ENCODE measurements around the gene ZNF816.
"Not testable (repeated sequence)": the region's sequence is repeated elsewhere in the genome, so short reads cannot be mapped to it uniquely, and the experiment has no call there.

Gene ZNF816

DNA sequence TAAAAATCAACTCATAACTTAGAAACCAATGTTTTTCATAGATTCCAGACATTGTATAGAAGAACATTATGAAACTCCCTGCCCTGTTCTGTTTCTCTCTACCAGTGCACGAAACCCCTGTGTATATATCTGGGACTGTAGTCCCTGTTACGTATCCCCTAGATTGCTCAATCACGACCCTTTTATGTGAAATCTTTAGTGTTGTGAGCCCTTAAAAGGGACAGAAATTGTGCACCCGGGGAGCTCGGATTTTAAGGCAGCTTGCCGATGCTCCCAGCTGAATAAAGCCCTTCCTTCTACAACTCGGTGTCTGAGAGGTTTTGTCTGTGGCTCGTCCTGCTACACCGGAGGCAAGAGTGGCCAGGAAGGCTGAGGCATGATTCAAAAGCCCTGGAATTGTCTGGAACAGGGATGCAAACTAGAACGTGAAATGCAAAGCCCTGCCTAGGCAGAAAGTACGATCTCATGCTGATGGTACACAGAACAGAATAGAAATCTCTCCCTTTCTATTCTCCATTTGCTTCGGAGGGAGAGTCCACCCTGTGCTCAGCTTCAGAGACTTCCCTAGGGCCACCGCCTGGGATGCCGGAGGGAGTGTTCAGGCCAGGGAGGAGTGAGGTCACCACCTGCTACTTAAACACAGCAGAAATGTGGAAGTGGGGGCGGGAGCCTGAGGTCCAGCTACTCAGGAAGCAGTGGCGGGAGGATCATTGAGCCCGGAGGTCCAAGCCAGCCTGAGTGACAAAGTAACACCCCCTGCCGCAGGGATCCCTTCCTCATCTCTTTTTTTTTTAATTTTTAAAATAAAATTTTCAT, 38.7 kb downstream of the ZNF816 start:
- peak overlapping the region; percentile 82 for H3K4me3 ChIP-seq (ENCODE audit: low read depth, low read length)
- TF ChIP-seq, protein P1, sequence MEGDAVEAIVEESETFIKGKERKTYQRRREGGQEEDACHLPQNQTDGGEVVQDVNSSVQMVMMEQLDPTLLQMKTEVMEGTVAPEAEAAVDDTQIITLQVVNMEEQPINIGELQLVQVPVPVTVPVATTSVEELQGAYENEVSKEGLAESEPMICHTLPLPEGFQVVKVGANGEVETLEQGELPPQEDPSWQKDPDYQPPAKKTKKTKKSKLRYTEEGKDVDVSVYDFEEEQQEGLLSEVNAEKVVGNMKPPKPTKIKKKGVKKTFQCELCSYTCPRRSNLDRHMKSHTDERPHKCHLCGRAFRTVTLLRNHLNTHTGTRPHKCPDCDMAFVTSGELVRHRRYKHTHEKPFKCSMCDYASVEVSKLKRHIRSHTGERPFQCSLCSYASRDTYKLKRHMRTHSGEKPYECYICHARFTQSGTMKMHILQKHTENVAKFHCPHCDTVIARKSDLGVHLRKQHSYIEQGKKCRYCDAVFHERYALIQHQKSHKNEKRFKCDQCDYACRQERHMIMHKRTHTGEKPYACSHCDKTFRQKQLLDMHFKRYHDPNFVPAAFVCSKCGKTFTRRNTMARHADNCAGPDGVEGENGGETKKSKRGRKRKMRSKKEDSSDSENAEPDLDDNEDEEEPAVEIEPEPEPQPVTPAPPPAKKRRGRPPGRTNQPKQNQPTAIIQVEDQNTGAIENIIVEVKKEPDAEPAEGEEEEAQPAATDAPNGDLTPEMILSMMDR (conservative IDR thresholded peaks at IDR 0.05; ENCODE audit: low read depth, low read length) = no peak
- DNase-seq (ENCODE audit: low read depth) = peak; percentile 19

DNA sequence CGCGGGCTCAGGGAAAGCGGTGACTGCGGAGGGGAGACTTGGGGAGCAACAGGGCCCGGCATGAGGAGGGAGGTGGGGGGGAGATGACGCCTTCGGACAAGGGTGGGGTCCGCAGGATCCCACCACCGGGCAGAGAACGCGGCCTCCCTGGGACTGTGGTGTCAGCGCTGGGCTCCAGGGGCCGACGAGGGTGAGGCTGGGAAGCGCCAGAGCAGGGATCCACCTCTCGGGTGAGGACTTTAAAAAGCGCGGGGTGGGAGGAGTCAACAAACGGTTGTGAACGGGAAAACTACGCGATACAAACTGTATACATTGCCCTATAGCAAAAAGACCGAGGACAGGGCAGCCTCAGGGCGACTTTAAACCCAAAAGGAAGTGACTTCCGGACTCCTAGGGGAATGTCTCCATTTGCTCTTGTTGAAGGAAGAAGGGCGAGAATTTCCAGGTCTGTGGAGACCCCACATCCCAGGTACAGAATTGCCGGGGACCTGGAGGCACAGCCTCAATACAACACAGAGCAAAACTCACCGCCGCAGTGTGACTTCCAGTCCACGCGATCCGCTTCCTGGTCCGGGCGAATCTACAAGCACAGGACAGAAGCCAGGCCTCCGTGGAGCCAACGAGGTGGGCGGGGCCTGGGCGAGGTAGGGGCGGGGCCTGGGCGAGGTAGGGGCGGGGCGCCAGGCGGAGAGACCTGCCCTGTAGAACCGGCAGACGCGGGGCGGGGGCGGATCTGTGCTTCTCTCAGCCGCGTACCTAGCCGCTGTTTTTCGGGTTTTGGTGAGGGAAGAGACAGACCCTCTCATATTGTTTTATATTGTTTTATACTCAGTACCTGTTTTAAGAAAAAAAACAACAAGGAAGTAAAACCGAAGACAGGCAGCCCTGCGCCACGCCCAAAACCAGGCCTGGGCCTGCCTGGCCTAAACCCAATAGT, 39.6 kb downstream of the ZNF816 start, which contains the start of gene ZNF888:
TSS of gene ZNF888 (minus strand) at position 588 of the 937 bp plus-strand sequence. CDS start 5,555 bp downstream, outside the sequence.
- TF ChIP-seq, protein P1 (conservative IDR thresholded peaks at IDR 0.05; ENCODE audit: low read depth, low read length) = no peak
- peak within 1 kb of the TSS; percentile 82 for H3K4me3 ChIP-seq (ENCODE audit: low read depth, low read length)
- peak; percentile 85 for DNase-seq (ENCODE audit: low read depth)

DNA sequence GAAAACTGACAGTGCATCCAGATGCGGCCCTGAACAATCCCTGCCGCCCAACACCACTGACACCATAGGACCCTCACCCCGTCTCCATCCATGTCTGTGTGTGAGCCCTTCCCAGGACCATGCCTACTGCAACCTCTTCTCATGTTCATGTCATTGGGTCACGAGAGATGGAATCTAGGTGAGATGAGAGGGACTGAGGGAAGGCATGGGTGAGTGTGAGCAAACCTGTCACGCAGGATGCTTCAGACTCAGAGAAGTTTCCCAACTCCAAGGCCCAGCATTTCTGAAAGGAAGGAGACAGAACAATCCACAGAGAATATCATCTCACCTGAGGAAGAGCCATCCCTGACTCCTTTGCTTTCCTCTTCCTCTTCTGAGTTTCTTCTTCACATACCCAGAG, 45.1 kb downstream of the ZNF816 start:
- DNase-seq (ENCODE audit: low read depth) = no peak
- TF ChIP-seq, protein P1 (conservative IDR thresholded peaks at IDR 0.05; ENCODE audit: low read depth, low read length) = no peak
- no peak overlapping the region for H3K4me3 ChIP-seq (ENCODE audit: low read depth, low read length)

DNA sequence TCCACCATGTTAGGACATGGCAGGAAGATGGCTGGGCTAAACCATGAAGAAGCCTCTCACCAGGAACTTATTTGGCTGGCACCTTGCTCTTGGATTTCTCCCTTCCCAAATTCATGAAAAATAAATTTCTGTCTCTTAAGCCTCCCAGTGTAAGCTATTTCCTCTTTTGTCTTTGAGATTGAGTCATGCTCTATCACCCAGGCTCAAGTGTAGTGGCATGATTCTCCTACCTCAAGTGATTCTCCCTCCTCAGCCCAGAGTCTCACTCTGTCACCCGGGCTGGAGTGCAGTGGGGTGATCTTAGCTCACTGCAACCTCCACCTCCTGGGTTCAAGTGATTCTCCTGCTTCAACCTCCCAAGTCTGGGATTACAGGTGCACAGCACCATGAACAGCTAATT, 52.0 kb downstream of the ZNF816 start:
- no peak overlapping the region for H3K4me3 ChIP-seq (ENCODE audit: low read depth, low read length)
- no peak for DNase-seq (ENCODE audit: low read depth)
- TF ChIP-seq, protein P1 (conservative IDR thresholded peaks at IDR 0.05; ENCODE audit: low read depth, low read length) = no peak

DNA sequence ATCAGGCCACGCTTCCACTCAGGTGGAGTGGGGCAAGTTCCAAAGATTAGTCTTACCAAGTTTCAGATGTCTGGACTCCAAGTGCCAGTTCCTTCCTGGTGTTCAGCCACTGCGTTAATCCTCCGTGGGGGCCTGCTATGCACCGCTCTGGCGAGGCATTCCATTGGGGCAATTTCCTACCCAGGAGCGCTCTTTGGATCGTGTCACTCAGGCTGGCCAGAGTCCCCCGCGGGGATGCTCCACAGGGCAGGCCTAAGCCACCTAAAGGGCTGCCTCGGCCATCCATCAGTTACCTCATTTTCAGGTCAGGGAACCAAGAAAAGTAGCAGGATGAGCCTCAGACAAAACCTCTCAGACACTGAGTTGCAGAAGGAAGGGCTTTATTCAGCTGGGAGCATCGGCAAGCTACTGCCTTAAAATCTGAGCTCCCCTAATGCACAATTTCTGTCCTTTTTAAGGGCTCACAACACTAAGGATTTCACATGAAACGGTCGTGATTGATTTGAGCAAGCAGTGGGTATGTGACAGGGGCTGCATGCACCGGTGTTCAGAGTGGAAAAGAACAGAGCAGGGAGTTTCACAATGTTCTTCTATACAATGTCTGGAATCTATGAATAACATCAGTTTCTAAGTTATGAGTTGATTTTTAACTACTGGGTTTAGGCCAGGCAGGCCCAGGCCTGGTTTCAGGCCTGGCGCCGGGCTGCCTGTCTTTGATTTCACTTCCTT, 58.5 kb downstream of the ZNF816 start:
- not testable (repeated sequence) for H3K4me3 ChIP-seq (ENCODE audit: low read depth, low read length); DNase-seq (ENCODE audit: low read depth)

DNA sequence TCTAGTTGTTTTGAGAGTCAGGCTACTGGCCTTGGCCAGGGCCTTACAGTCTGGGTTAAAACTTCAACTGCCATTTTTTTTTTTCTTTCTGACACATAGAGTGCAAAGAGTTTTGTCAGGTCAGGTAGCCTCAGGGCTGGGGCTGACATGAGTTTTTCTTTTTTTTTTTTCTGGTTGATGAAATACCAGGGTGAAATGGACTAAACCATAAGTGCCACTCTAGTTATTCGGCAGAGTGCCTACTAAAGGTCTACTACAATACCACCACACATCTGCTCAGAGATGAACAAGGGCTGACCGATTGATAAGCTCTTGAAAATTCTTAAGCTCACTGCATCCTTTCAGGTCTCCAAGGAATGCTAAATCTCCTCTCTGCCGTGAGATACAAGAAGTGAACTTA, 60.8 kb downstream of the ZNF816 start:
- DNase-seq (ENCODE audit: low read depth) = no peak
- TF ChIP-seq, protein P1 (conservative IDR thresholded peaks at IDR 0.05; ENCODE audit: low read depth, low read length) = no peak
- H3K4me3 ChIP-seq (ENCODE audit: low read depth, low read length) = no peak overlapping the region

Data from choroid plexus epithelial cell (primary cell).